ENCODE results near the gene RPAP3. TPM values are rescaled to one million over a fixed set of nuclear protein-coding genes. Genes with fewer than 3 reads are reported as not detected.
"Not testable (repeated sequence)": the region's sequence is repeated elsewhere in the genome, so short reads cannot be mapped to it uniquely, and the experiment has no call there.

Gene RPAP3
- total RNA-seq, 1 experiment from 2014 or later, result 48.9 TPM

GRCh38 chr12:47648056-47648579 lies 57.7 kb downstream of the RPAP3 start:
- H3K27ac ChIP-seq (ENCODE audit: insufficient read length, low read depth, low read length), result no peak overlapping the region
- no peak overlapping the region for H2AFZ ChIP-seq (ENCODE audit: low read length)
- H3K79me2 ChIP-seq (ENCODE audit: insufficient read depth, low read length), result no peaks in the 10 kb centered on the region
- no CpG with 5 or more reads among the region's 2 CpGs for WGBS (ENCODE audit: extremely low coverage, insufficient read length, low lambda C conversion rate)
- H3K4me2 ChIP-seq (ENCODE audit: insufficient read depth, insufficient read length, low read length), result no peak overlapping the region
- no peaks in the 10 kb centered on the region for H3K23me2 ChIP-seq (ENCODE audit: insufficient read length, low read depth, low read length, poor library complexity, severe bottlenecking)
- DNase-seq, result no peak
- no peak overlapping the region for H3K9ac ChIP-seq (ENCODE audit: extremely low read depth, insufficient read length, low read length)
- H3K56ac ChIP-seq (ENCODE audit: insufficient read length, low read depth, low read length), result no peak overlapping the region
- no peak overlapping the region for H4K5ac ChIP-seq (ENCODE audit: insufficient read length, low read depth, low read length)
- H3K4me1 ChIP-seq (ENCODE audit: insufficient read depth, low read length), result peaks cover 6% of the 10 kb centered on the region; the same call in 1 of the 2 replicates
- H3K79me1 ChIP-seq (ENCODE audit: insufficient read depth, low read depth, low read length, poor library complexity, severe bottlenecking), result no peaks in the 10 kb centered on the region
- peaks cover 10 to 15% (median 11%) of the 10 kb centered on the region in 3 experiments for H3K36me3 Mint-ChIP-seq (ENCODE audit: insufficient read depth in 1 of 3, low read depth in 3 of 3)
- no peaks in the 10 kb centered on the region for H4K20me1 ChIP-seq (ENCODE audit: control insufficient read depth, insufficient read depth, insufficient read length)
- peak overlapping the region in 2 of 3 experiments; percentile 35 to 68; a peak in 3 of 7 replicates for H3K27ac Mint-ChIP-seq
- no peak overlapping the region for H3T11ph ChIP-seq (ENCODE audit: low read length)
- no peak overlapping the region for H2AK5ac ChIP-seq (ENCODE audit: insufficient read length, low read length)
- no peak overlapping the region for H4K8ac ChIP-seq (replicated peaks; ENCODE audit: insufficient read length, low read depth, low read length)
- H3K9me3 ChIP-seq (ENCODE audit: control insufficient read depth, low read depth, low read length), result no peaks in the 10 kb centered on the region
- H2BK120ac ChIP-seq (ENCODE audit: low read depth, low read length, poor library complexity, severe bottlenecking), result no peak overlapping the region
- H2BK5ac ChIP-seq (ENCODE audit: insufficient read length, low read length), result no peak overlapping the region
- peaks cover 16 to 17% of the 10 kb centered on the region in 2 experiments; a peak in 3 of 4 replicates for H3K4me1 Mint-ChIP-seq
- no peak overlapping the region for H3K23ac ChIP-seq (ENCODE audit: insufficient read length, low read depth, low read length)
- no peak for TF ChIP-seq CTCF (conservative IDR thresholded peaks at IDR 0.05)
- no peaks in the 10 kb centered on the region for H3K27me3 Mint-ChIP-seq (ENCODE audit: low read depth)
- peaks cover 8% of the 10 kb centered on the region in 2 experiments for H3K9me3 Mint-ChIP-seq
- H3K4me3 Mint-ChIP-seq, result no peak overlapping the region
- no peak overlapping the region for H3K18ac ChIP-seq (ENCODE audit: insufficient read length, low read depth, low read length)
- no peak overlapping the region for H3K4ac ChIP-seq (ENCODE audit: low read depth, low read length)
- no peak overlapping the region for H2BK15ac ChIP-seq (ENCODE audit: low read depth, low read length)
- H4K91ac ChIP-seq (ENCODE audit: insufficient read length, low read depth, low read length), result no peak overlapping the region
- no peak overlapping the region for H2BK20ac ChIP-seq (ENCODE audit: low read depth, low read length, poor library complexity, severe bottlenecking)
- no peak overlapping the region for H3K14ac ChIP-seq (ENCODE audit: insufficient read depth, low read length)
- H3K27me3 ChIP-seq (ENCODE audit: insufficient read depth, low read length), result no peaks in the 10 kb centered on the region
- no peak overlapping the region for H2BK12ac ChIP-seq (ENCODE audit: insufficient read length, low read depth, low read length)

- H3K36me3 Mint-ChIP-seq (ENCODE audit: insufficient read depth in 1 of 3, low read depth in 3 of 3), result peaks cover 34 to 50% (median 40%) of the 10 kb centered on the region in 3 experiments
- not testable (repeated sequence) for H3K79me2 ChIP-seq (ENCODE audit: insufficient read depth, low read length); H3K4me2 ChIP-seq (ENCODE audit: insufficient read depth, insufficient read length, low read length); H3K4me1 Mint-ChIP-seq; H4K5ac ChIP-seq (ENCODE audit: insufficient read length, low read depth, low read length); H3K18ac ChIP-seq (ENCODE audit: insufficient read length, low read depth, low read length); H3K4me1 ChIP-seq (ENCODE audit: insufficient read depth, low read length); H4K8ac ChIP-seq (replicated peaks; ENCODE audit: insufficient read length, low read depth, low read length); H2BK15ac ChIP-seq (ENCODE audit: low read depth, low read length); H3K4ac ChIP-seq (ENCODE audit: low read depth, low read length); H4K91ac ChIP-seq (ENCODE audit: insufficient read length, low read depth, low read length); H3K4me3 Mint-ChIP-seq; H4K20me1 ChIP-seq (ENCODE audit: control insufficient read depth, insufficient read depth, insufficient read length); DNase-seq; H3K79me1 ChIP-seq (ENCODE audit: insufficient read depth, low read depth, low read length, poor library complexity, severe bottlenecking); H3K9ac ChIP-seq (ENCODE audit: extremely low read depth, insufficient read length, low read length); H3K14ac ChIP-seq (ENCODE audit: insufficient read depth, low read length); H3K27ac ChIP-seq (ENCODE audit: insufficient read length, low read depth, low read length); H3K23ac ChIP-seq (ENCODE audit: insufficient read length, low read depth, low read length); H3K27me3 Mint-ChIP-seq (ENCODE audit: low read depth); H2BK12ac ChIP-seq (ENCODE audit: insufficient read length, low read depth, low read length); H3T11ph ChIP-seq (ENCODE audit: low read length); H3K27ac Mint-ChIP-seq; H3K9me3 ChIP-seq (ENCODE audit: control insufficient read depth, low read depth, low read length); H2BK120ac ChIP-seq (ENCODE audit: low read depth, low read length, poor library complexity, severe bottlenecking); H3K56ac ChIP-seq (ENCODE audit: insufficient read length, low read depth, low read length); H2BK20ac ChIP-seq (ENCODE audit: low read depth, low read length, poor library complexity, severe bottlenecking); H2AFZ ChIP-seq (ENCODE audit: low read length); H3K23me2 ChIP-seq (ENCODE audit: insufficient read length, low read depth, low read length, poor library complexity, severe bottlenecking); H2BK5ac ChIP-seq (ENCODE audit: insufficient read length, low read length); H3K27me3 ChIP-seq (ENCODE audit: insufficient read depth, low read length); H2AK5ac ChIP-seq (ENCODE audit: insufficient read length, low read length)
- peaks cover 34 to 50% of the 10 kb centered on the region in 2 experiments for H3K9me3 Mint-ChIP-seq
- no CpG with 5 or more reads among the region's 3 CpGs for WGBS (ENCODE audit: extremely low coverage, insufficient read length, low lambda C conversion rate)
These were observed 63.5 kb downstream of the RPAP3 start for GRCh38 chr12:47642310-47642709.

All from H9 (cell line).